ENCODE measurements around the gene SPRTN.

- TF ChIP-seq, protein P1, sequence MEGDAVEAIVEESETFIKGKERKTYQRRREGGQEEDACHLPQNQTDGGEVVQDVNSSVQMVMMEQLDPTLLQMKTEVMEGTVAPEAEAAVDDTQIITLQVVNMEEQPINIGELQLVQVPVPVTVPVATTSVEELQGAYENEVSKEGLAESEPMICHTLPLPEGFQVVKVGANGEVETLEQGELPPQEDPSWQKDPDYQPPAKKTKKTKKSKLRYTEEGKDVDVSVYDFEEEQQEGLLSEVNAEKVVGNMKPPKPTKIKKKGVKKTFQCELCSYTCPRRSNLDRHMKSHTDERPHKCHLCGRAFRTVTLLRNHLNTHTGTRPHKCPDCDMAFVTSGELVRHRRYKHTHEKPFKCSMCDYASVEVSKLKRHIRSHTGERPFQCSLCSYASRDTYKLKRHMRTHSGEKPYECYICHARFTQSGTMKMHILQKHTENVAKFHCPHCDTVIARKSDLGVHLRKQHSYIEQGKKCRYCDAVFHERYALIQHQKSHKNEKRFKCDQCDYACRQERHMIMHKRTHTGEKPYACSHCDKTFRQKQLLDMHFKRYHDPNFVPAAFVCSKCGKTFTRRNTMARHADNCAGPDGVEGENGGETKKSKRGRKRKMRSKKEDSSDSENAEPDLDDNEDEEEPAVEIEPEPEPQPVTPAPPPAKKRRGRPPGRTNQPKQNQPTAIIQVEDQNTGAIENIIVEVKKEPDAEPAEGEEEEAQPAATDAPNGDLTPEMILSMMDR (IDR thresholded peaks at IDR 0.05), result no peak
- TF ChIP-seq POLR2A (IDR thresholded peaks at IDR 0.05), result no peak
These were observed 19.2 kb downstream of the SPRTN start for GRCh38 chr1:231357187-231357772.
